GM23338 (cell line): ENCODE measurements around the gene MRPS18B.
A peak's percentile ranks its signal among the peaks of the same experiment; 100 is the strongest.

Experiments
- CREB1 ChIP-seq: fragments of 250-450 bp; sonication (Bioruptor Pico); IDR thresholded peaks from 2 replicates; pipeline ENCODE4 v1.5.0; 2020; ENCODE audit warnings: low read depth, mild to moderate bottlenecking, moderate library complexity
- EZH2phosphoT487 ChIP-seq: fragments of 200-600 bp; sonication (generic); IDR thresholded peaks from one replicate; pipeline ENCODE4 v1.8.1; 2018; ENCODE audit warnings: antibody characterized with exemption; ENCODE audit not compliant: unreplicated experiment
- POLR2AphosphoS5 ChIP-seq: IDR thresholded peaks from 2 replicates; pipeline ENCODE4 v1.6.1; 2016; ENCODE audit warnings: antibody characterized with exemption, low read depth
- ZNF331 ChIP-seq: fragments of 250-450 bp; sonication (Bioruptor Pico); IDR thresholded peaks from 2 replicates; pipeline ENCODE4 v1.5.0; 2020; ENCODE audit warnings: low read depth, mild to moderate bottlenecking, moderate library complexity
- TF ChIP-seq, protein P1 (sequence below), 2 experiments: fragments of 200-600 bp in 1 of 2; sonication (generic) in 1 of 2; conservative IDR thresholded peaks; 2 replicates each; pipeline versions ENCODE4 v1.5.1 to v1.6.1; 2016 to 2017; ENCODE audit warnings: antibody characterized with exemption in 2 of 2, low read depth in 2 of 2, mild to moderate bottlenecking in 2 of 2, moderate library complexity in 1 of 2

DNA sequence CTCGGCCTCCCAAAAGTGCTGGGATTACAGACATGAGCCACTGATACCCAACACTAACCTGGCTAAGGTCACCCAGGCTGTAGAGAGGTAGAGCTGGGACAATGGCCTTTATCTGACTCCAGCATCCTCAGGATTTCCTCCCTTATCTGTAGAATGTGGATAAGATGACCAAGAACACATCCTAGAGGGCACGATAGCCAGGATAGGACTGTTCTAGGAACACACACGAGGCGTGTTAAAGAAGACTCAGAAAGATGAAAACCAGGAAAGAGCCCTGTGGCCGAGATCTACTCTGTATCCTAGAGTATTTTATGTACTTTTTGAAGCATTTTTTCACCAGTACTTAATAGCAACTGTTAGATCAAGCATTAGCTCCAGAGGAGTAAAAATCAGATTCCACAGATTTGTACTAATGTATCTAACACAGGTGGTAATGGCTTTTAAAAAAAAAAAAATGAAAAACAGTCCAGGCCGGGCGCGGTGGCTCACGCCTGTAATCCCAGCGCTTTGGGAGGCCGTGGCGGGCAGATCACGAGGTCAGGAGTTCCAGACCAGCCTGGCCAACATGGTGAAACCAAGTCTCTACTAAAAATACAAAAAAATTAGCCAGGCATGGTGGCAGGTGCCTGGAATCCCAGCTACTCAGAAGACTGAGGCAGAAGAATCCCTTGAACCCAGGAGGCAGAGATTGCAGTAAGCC, 17.9 kb upstream of the MRPS18B start:
- 0 out of 2 replicates have a peak, but pooled peaks have one; percentile 16 for TF ChIP-seq POLR2AphosphoS5
- TF ChIP-seq, protein P1, sequence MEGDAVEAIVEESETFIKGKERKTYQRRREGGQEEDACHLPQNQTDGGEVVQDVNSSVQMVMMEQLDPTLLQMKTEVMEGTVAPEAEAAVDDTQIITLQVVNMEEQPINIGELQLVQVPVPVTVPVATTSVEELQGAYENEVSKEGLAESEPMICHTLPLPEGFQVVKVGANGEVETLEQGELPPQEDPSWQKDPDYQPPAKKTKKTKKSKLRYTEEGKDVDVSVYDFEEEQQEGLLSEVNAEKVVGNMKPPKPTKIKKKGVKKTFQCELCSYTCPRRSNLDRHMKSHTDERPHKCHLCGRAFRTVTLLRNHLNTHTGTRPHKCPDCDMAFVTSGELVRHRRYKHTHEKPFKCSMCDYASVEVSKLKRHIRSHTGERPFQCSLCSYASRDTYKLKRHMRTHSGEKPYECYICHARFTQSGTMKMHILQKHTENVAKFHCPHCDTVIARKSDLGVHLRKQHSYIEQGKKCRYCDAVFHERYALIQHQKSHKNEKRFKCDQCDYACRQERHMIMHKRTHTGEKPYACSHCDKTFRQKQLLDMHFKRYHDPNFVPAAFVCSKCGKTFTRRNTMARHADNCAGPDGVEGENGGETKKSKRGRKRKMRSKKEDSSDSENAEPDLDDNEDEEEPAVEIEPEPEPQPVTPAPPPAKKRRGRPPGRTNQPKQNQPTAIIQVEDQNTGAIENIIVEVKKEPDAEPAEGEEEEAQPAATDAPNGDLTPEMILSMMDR (conservative IDR thresholded peaks at IDR 0.05; ENCODE audit: low read depth in 2 of 2) = no peak
- TF ChIP-seq EZH2phosphoT487 = no peak
- no peak for TF ChIP-seq CREB1 (CRISPR knock-in tag)
- TF ChIP-seq ZNF331 (CRISPR knock-in tag) = no peak
